ENCODE data around the gene GNG12. TPM values are rescaled to one million over a fixed set of nuclear protein-coding genes. Genes with fewer than 3 reads are reported as not detected.

GNG12 gene
- total and polyA plus RNA-seq, 9 of the 15 experiments (the other 6 are each of a cell fraction or from before 2014, with no cell fraction given), result 2.6 to 6.0 (median 4.1) TPM

GRCh38 chr1:67824766-67825165, 8.5 kb downstream of the GNG12 start:
- H3K4me3 ChIP-seq, result no peak overlapping the region
- no peak overlapping the region for H3K9ac ChIP-seq (ENCODE audit: insufficient read depth in 1 of 2, low read depth in 2 of 2, low read length in 2 of 2)
- in situ Hi-C loops (cut with MboI) (no loop called here), intact Hi-C loops (cut with micrococcal nuclease) (no loop called here)
- peaks cover 4 to 6% of the 10 kb centered on the region in 2 experiments; a peak in 4 of 5 replicates for H3K27me3 ChIP-seq (ENCODE audit: control insufficient read depth in 2 of 2, insufficient read depth in 2 of 2, low read length in 2 of 2)
- no peaks in the 10 kb centered on the region for H3K9me1 ChIP-seq (ENCODE audit: control insufficient read depth, insufficient read depth, low read length)
- H2AFZ ChIP-seq (ENCODE audit: low read depth, low read length), result no peak overlapping the region
- H3K9me3 ChIP-seq (replicated peaks; ENCODE audit: control insufficient read depth, insufficient read depth, low read depth, low read length), result no peaks in the 10 kb centered on the region
- FAIRE-seq (no peak), ATAC-seq (no peak), DNase-seq (ENCODE audit: extremely low read depth in 1 of 4, low spot score in 3 of 4) (no peak)
- no peak overlapping the region for H3K27ac ChIP-seq (ENCODE audit: extremely low read depth, low read depth, low read length)
- no peaks in the 10 kb centered on the region for H3K36me3 ChIP-seq (ENCODE audit: control insufficient read depth, insufficient read depth, low read length)
- H4K20me1 ChIP-seq (replicated peaks; ENCODE audit: control insufficient read depth, insufficient read depth, low read length), result no peaks in the 10 kb centered on the region
- CTCF ChIA-PET (ENCODE audit: low intra/inter-chr PET ratio), result interaction anchor here (0.6 kb wide), 1 partner anchor 102 kb away, joined by 3 read pairs; no protein-coding TSS in a partner anchor
- H3K4me2 ChIP-seq (ENCODE audit: insufficient read depth, low read length), result no peak overlapping the region
- H3K79me2 ChIP-seq (ENCODE audit: control insufficient read depth, insufficient read depth, low read length), result no peaks in the 10 kb centered on the region
- 0% methylated on average over 1 of the region's 1 CpG for WGBS (ENCODE audit: insufficient coverage, low coverage, missing lambda C conversion rate)
- TF ChIP-seq NFIC (IDR thresholded peaks at IDR 0.05), result 0 out of 2 replicates have a peak, but pooled peaks have one; percentile 15
- no peak for TF ChIP-seq MAFF (IDR thresholded peaks at IDR 0.05; ENCODE audit: low read length)
- H3K4me1 ChIP-seq (replicated peaks in 1 of 2; ENCODE audit: control insufficient read depth in 2 of 2, insufficient read depth in 2 of 2, low read length in 2 of 2), result no peaks in the 10 kb centered on the region
- POLR2A ChIA-PET, result interaction anchor here (0.6 to 1.0 kb wide), 2 partner anchors 12 to 614 kb away, joined by 3 read pairs; no protein-coding TSS in a partner anchor
- BruUV-seq (replicated peaks), result no TSS peak

GRCh38 chr1:67823615-67824014, 9.7 kb downstream of the GNG12 start:
- CTCF ChIA-PET (ENCODE audit: low intra/inter-chr PET ratio), result interaction anchor here (0.6 kb wide), 1 partner anchor 517 kb away, joined by 3 read pairs; no protein-coding TSS in a partner anchor
- TF ChIP-seq NFXL1 (CRISPR knock-in tag; IDR thresholded peaks at IDR 0.05) (no peak), PCBP1 (IDR thresholded peaks at IDR 0.05; ENCODE audit: low read depth, low read length, poor library complexity, severe bottlenecking) (no peak), DMBX1 (CRISPR knock-in tag; IDR thresholded peaks at IDR 0.05; ENCODE audit: borderline replicate concordance) (no peak), CBX8 (IDR thresholded peaks at IDR 0.05; ENCODE audit: borderline replicate concordance, extremely low read depth, low read depth, low read length, poor library complexity, severe bottlenecking) (no peak), ZNF740 (CRISPR knock-in tag; IDR thresholded peaks at IDR 0.05) (no peak), ZNF740 (tag; IDR thresholded peaks at IDR 0.05) (no peak), MLX (CRISPR knock-in tag; conservative IDR thresholded peaks at IDR 0.05) (no peak), NFE2 (IDR thresholded peaks at IDR 0.05; ENCODE audit: low read depth) (no peak), CBX5 (IDR thresholded peaks at IDR 0.05; ENCODE audit: borderline replicate concordance, low read depth) (no peak), ZSCAN32 (CRISPR knock-in tag; IDR thresholded peaks at IDR 0.05) (no peak), ZNF561 (CRISPR knock-in tag; conservative IDR thresholded peaks at IDR 0.05) (no peak), CBX3 (IDR thresholded peaks at IDR 0.05; ENCODE audit: borderline replicate concordance in 1 of 2, low read length in 2 of 2) (no peak), MTA1 (IDR thresholded peaks at IDR 0.05; ENCODE audit: borderline replicate concordance) (no peak)

More at GRCh38 chr1:67823615-67824014, 9.7 kb downstream of the GNG12 start:
- Histone ChIP-seq H3K9ac (ENCODE audit: insufficient read depth in 1 of 2, low read depth in 2 of 2, low read length in 2 of 2) (no peak overlapping the region), H3K27me3 (ENCODE audit: control insufficient read depth in 2 of 2, insufficient read depth in 2 of 2, low read length in 2 of 2) (peaks cover 4 to 9% of the 10 kb centered on the region in 2 experiments; a peak in 4 of 5 replicates), H3K9me1 (ENCODE audit: control insufficient read depth, insufficient read depth, low read length) (no peaks in the 10 kb centered on the region), H3K4me2 (ENCODE audit: insufficient read depth, low read length) (no peak overlapping the region), H3K36me3 (ENCODE audit: control insufficient read depth, insufficient read depth, low read length) (no peaks in the 10 kb centered on the region), H3K79me2 (ENCODE audit: control insufficient read depth, insufficient read depth, low read length) (no peaks in the 10 kb centered on the region), H3K4me1 (replicated peaks in 1 of 2; ENCODE audit: control insufficient read depth in 2 of 2, insufficient read depth in 2 of 2, low read length in 2 of 2) (no peaks in the 10 kb centered on the region; a peak in 1 of 5 replicates), H3K27ac (ENCODE audit: extremely low read depth, low read depth, low read length) (no peak overlapping the region), H3K9me3 (replicated peaks; ENCODE audit: control insufficient read depth, insufficient read depth, low read depth, low read length) (no peaks in the 10 kb centered on the region), H2AFZ (ENCODE audit: low read depth, low read length) (no peak overlapping the region), H4K20me1 (replicated peaks; ENCODE audit: control insufficient read depth, insufficient read depth, low read length) (no peaks in the 10 kb centered on the region), H3K4me3 (no peak overlapping the region)
- DNase-seq (ENCODE audit: extremely low read depth in 1 of 4, low spot score in 3 of 4) (no peak), FAIRE-seq (no peak), ATAC-seq (no peak)
- 13% methylated on average over 4 of the region's 4 CpGs for WGBS (ENCODE audit: insufficient coverage, low coverage, missing lambda C conversion rate)
- POLR2A ChIA-PET, result interaction anchor here (1.0 kb wide), 1 partner anchor 11 kb away, joined by 3 read pairs; no protein-coding TSS in a partner anchor
- no TSS peak for BruUV-seq (replicated peaks)
- intact Hi-C loops (cut with micrococcal nuclease) (no loop called here), in situ Hi-C loops (cut with MboI) (no loop called here)

Data from K562 (cell line).